HG03460 (cell line): ENCODE results near the gene CAMKK1.
"Not testable (repeated sequence)": the region's sequence is repeated elsewhere in the genome, so short reads cannot be mapped to it uniquely, and the experiment has no call there.

Experiments
- ATAC-seq: cut with Tn5 transposase; IDR thresholded peaks from one replicate; pipeline ENCODE4 v1.9.1; 2021; ENCODE audit not compliant: unreplicated experiment

CAMKK1 gene

GRCh38 chr17:3880983-3881382 lies 11.9 kb downstream of the CAMKK1 start:
- ATAC-seq, result no peak

- no peak for ATAC-seq
These were observed 13.0 kb downstream of the CAMKK1 start for GRCh38 chr17:3879591-3880417.

GRCh38 chr17:3879186-3879585 lies 13.7 kb downstream of the CAMKK1 start:
- ATAC-seq, result no peak

- ATAC-seq, result no peak
These were observed 15.6 kb downstream of the CAMKK1 start for GRCh38 chr17:3877220-3877619.

DNA sequence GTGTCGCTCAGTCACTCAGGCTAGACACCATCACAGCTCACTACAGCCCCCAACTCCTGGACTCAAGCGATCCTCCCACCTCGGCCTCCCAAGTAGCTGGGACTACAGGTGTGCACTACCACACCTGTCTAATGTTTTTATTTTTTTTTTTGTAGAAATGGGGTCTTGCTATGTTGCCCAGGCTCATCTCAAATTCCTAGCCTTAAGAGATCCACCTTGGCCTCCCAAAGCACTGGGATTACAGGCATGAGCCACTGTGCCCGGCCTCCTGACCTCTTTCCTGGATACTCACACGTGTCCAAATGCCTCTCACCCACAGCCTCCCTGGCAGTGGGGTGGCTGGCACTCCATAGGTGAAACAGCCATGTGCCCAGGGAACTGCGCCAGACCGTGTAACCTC lies 17.5 kb downstream of the CAMKK1 start:
- no peak for ATAC-seq

- ATAC-seq, result no peak
These were observed 19.0 kb downstream of the CAMKK1 start for GRCh38 chr17:3873862-3874261.

DNA sequence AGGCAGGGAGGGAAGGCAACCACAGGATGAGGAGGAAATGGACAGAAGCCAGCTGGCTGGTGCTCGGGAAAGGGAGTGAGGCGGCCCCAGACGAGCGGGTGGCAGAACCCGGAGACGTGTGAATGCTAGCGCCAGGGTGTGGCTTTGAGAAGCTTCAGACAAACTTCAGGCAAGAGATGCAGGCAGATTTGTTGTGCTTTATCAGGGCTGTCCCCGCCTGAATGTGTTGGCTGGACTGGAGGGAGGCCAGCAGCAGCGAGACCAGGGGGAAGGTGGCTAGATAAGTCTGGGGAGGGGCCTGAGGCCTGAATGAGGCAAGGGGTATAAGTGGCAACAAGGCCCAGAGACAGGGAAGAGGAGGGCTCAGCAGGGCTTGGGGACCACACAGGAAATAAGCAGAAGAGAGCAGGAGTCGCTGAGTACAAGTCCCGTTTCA lies 22.0 kb downstream of the CAMKK1 start:
- no peak for ATAC-seq

GRCh38 chr17:3867606-3868005 lies 25.2 kb downstream of the CAMKK1 start:
- ATAC-seq, result no peak

- no peak for ATAC-seq
These were observed 25.7 kb downstream of the CAMKK1 start for GRCh38 chr17:3867106-3867505.

DNA sequence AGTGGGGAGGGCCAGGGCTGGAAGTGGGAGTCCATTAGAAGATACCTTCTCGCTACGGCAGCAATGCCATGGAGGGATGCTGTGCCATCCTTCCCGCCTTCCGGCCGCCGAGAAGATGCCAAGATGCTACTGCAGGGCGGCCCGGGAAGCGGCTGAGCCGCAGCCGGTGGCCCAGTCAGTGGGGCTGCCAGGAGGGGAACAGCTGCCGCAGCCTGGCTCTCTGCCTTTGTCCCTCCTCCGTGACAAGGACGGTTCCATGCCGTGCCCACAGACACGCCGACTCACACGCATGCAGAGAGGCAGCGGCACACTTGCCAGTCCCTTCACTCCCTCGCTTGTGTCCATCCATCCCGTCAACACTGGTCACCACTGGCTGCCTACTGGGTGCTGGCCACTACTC lies 26.6 kb downstream of the CAMKK1 start:
- no peak for ATAC-seq

DNA sequence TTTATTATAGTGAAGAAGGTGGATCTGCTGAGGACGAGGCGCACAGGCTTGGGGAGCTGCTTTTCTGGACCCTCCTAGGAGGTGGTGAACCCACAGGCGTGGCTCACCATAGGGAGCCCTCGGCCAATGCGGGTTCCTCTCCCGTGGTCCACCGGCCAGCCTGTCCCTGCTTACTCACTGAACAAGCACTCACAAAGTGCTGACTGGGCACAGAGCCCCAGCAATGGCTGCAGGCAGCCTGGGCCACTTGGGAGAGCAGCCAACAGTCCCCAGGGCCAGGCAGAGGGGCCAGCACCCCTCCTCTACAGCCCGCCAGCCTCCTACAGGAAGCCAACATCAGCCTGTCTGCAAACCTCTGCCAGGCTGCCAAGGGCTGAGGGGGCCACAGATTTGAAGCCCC lies 27.7 kb downstream of the CAMKK1 start:
- no peak for ATAC-seq

DNA sequence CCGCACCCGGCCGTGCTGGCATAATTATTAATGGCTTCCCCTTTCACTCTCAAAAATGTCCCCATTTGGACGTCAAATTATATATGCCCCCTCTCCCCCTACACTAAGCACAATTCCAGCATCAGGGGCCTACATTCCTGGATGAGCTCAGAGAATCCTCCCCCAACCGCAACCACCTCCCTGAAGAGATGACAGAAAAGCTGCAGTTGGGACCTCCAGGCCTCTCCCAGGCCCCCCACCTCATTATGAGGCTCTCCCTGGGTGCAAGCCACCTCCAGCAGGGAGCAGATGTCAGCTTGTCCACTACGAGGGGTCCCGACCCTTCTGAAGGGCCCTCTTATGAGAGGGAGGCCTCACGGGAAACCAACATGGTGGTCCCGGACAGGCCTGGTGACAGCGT lies 28.3 kb downstream of the CAMKK1 start:
- no peak for ATAC-seq

GRCh38 chr17:3861761-3862681 lies 30.8 kb downstream of the CAMKK1 start:
- ATAC-seq, result no peak

GRCh38 chr17:3860939-3861700 lies 31.7 kb downstream of the CAMKK1 start:
- no peak for ATAC-seq

DNA sequence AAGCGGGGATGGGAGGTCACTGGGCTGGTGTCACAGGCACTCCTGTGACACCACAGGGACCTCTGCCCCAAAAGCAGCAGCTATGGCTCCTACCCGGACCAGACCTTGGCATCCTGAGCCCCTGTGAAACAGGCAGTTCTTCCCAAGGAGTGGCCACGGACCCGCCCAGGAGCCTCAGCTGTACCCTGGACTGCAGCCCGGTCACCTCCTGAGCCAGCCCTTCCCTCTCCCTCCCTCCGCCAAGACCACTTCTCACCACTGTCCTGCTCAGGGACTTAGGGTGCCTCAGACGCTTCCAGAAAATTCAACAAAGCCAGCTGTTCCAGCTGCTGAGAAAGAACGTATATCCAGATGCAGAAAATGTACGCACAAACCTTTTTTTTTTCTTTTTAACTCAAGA lies 32.9 kb downstream of the CAMKK1 start:
- no peak for ATAC-seq

- ATAC-seq, result no peak
These were observed 35.4 kb downstream of the CAMKK1 start for GRCh38 chr17:3857261-3858105.

DNA sequence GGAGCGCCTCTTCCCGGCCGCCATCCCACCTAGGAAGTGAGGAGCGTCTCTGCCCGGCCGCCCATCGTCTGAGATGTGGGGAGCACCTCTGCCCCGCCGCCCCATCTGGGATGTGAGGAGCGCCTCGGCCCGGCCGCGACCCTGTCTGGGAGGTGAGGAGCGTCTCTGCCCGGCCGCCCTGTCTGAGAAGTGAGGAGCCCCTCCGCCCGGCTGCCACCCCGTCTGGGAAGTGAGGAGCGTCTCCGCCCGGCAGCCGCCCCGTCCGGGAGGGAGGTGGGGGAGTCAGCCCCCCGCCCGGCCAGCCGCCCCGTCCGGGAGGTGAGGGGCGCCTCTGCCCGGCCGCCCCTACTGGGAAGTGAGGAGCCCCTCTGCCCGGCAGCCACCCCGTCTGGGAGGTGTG lies 38.6 kb downstream of the CAMKK1 start:
- ATAC-seq, result not testable (repeated sequence)

DNA sequence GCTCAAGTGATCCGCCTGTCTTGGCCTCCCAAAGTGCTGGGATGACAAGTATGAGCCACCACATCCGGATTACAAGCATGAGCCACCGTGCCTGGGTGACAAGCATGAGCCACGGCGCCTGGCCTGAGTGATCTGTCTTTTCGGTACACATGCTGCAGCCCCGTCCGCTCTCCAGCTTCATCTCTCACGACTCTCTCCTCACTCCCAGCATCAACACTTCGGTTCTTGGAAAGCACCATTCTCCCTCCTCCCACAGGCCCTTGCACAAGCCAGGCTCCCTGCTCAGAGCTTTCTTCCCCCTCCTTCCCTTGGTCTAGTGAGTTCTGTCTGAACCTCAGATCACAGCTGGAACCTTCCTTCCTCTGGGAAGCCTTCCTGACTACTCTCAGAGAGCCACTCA lies 40.3 kb downstream of the CAMKK1 start:
- ATAC-seq, result no peak

DNA sequence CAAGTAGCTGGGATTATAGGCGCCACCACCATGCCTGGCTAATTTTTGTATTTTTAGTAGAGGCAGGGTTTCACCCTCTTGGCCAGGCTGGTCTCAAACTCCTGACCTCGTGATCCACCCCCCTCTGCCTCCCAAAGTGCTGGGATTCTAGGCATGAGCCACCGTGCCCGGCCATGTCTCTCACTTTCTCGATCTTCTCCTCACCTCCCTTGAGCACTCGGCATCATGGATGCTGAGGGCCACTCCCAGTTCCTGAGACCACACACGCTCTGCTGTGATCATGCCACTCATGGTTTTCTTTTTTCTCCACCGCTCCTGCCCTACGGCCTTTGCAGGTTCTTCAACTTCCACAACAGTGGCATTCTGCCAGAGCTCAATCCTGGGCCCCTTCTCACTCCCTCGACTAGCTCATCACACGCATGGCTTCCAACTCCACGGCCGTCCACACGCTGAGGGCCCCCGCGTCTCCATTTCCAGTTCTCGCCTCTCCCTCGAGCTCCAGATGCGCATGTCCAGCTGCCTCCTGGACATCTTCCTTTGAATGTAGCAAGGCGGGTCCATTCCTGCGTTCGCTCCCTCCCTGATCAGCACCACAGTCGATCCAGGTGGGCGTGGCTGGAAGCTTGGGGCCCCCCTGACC lies 41.3 kb downstream of the CAMKK1 start:
- ATAC-seq, result no peak
